ENCODE results near the gene ITPK1.

The ITPK1 gene

DNA sequence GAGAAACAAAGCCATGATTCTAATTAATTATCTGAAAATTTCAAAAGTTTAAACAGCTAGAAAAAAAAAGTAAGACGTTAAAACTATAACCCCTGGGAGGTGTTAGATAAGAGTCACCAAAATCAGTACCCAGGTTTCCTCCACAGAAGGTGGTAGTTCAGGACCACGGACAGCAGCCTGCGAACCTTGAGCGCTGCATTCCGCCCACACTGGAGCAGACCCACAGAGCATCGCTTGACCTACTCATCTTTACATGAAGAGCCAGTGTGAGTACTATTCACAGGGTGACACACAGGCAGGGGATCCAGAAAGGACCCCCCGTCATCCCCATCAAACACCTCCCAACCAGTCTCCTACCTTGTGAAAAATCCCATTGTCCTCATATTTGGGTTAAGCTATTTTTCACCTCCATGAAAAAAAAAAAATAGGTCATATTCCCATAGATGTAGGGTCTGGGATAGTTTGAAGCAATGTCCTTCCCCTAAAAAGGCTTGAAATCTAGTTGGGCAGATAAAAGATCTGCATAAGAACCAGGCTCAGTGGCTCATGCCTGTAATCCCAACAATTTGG, 201.6 kb downstream of the ITPK1 start:
- no peaks in the 10 kb centered on the region for H3K9me3 ChIP-seq (ENCODE audit: insufficient read depth, low read depth, low read length)

GRCh38 chr14:92907316-92907911, 208.3 kb downstream of the ITPK1 start:
- 90% methylated on average over 6 of the region's 6 CpGs for WGBS
- Histone ChIP-seq H3K4me3 (ENCODE audit: low read length) (no peak overlapping the region), H3K4me1 (ENCODE audit: insufficient read depth, low read length) (no peaks in the 10 kb centered on the region), H3K27ac (ENCODE audit: low read depth, low read length) (no peak overlapping the region), H3K9ac (ENCODE audit: low read depth, low read length) (no peak overlapping the region), H3K27me3 (ENCODE audit: insufficient read depth, low read length) (peaks cover 13% of the 10 kb centered on the region), H3K9me3 (ENCODE audit: insufficient read depth, low read depth, low read length) (no peaks in the 10 kb centered on the region), H3K36me3 (ENCODE audit: insufficient read depth, low read length) (no peaks in the 10 kb centered on the region)

More for the DNA sequence above, 201.6 kb downstream of the ITPK1 start:
- Histone ChIP-seq H3K36me3 (ENCODE audit: insufficient read depth, low read length) (no peaks in the 10 kb centered on the region), H3K4me3 (ENCODE audit: low read length) (no peak overlapping the region), H3K4me1 (ENCODE audit: insufficient read depth, low read length) (no peaks in the 10 kb centered on the region), H3K9ac (ENCODE audit: low read depth, low read length) (no peak overlapping the region), H3K27me3 (ENCODE audit: insufficient read depth, low read length) (peaks cover 21% of the 10 kb centered on the region; the same call in 1 of the 2 replicates), H3K27ac (ENCODE audit: low read depth, low read length) (no peak overlapping the region)
- WGBS = 4% methylated on average over 7 of the region's 7 CpGs

- Histone ChIP-seq H3K36me3 (ENCODE audit: insufficient read depth, low read length) (no peaks in the 10 kb centered on the region), H3K27me3 (ENCODE audit: insufficient read depth, low read length) (peaks cover 17% of the 10 kb centered on the region), H3K9me3 (ENCODE audit: insufficient read depth, low read depth, low read length) (no peaks in the 10 kb centered on the region), H3K4me1 (ENCODE audit: insufficient read depth, low read length) (no peaks in the 10 kb centered on the region), H3K9ac (ENCODE audit: low read depth, low read length) (no peak overlapping the region), H3K4me3 (ENCODE audit: low read length) (no peak overlapping the region), H3K27ac (ENCODE audit: low read depth, low read length) (no peak overlapping the region)
- WGBS = 77% methylated on average over 6 of the region's 6 CpGs
Measured at GRCh38 chr14:92906823-92907222, 208.9 kb downstream of the ITPK1 start.

DNA sequence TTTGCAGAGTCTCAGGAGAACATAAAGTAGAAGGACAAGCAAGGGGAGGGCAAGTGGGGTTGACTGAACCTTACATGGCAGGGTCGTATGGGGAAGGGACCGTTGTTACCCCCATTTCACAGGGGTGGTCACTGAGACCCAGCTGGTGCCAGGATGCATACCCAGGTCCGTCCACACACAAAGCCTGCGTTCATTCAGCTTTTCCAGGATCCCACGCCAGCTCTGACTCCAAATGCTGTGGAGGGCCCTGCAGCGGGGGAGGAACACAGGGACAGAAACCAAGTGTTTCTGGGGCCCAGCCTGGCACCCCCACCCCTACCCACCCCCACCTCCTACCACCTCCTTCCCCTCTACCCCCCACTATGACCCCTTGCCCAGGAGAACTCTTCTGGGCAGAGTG, 209.3 kb downstream of the ITPK1 start:
- Histone ChIP-seq H3K4me1 (ENCODE audit: insufficient read depth, low read length) (no peaks in the 10 kb centered on the region), H3K9me3 (ENCODE audit: insufficient read depth, low read depth, low read length) (no peaks in the 10 kb centered on the region), H3K27ac (ENCODE audit: low read depth, low read length) (no peak overlapping the region), H3K4me3 (ENCODE audit: low read length) (no peak overlapping the region), H3K9ac (ENCODE audit: low read depth, low read length) (no peak overlapping the region), H3K27me3 (ENCODE audit: insufficient read depth, low read length) (peaks cover 17% of the 10 kb centered on the region), H3K36me3 (ENCODE audit: insufficient read depth, low read length) (no peaks in the 10 kb centered on the region)
- 92% methylated on average over 6 of the region's 6 CpGs for WGBS

- 90% methylated on average over 8 of the region's 8 CpGs for WGBS
- Histone ChIP-seq H3K9ac (ENCODE audit: low read depth, low read length) (no peak overlapping the region), H3K27ac (ENCODE audit: low read depth, low read length) (no peak overlapping the region), H3K9me3 (ENCODE audit: insufficient read depth, low read depth, low read length) (no peaks in the 10 kb centered on the region), H3K27me3 (ENCODE audit: insufficient read depth, low read length) (peaks cover 17% of the 10 kb centered on the region), H3K4me1 (ENCODE audit: insufficient read depth, low read length) (no peaks in the 10 kb centered on the region), H3K4me3 (ENCODE audit: low read length) (no peak overlapping the region), H3K36me3 (ENCODE audit: insufficient read depth, low read length) (no peaks in the 10 kb centered on the region)
Measured at GRCh38 chr14:92905667-92906066, 210.1 kb downstream of the ITPK1 start.

DNA sequence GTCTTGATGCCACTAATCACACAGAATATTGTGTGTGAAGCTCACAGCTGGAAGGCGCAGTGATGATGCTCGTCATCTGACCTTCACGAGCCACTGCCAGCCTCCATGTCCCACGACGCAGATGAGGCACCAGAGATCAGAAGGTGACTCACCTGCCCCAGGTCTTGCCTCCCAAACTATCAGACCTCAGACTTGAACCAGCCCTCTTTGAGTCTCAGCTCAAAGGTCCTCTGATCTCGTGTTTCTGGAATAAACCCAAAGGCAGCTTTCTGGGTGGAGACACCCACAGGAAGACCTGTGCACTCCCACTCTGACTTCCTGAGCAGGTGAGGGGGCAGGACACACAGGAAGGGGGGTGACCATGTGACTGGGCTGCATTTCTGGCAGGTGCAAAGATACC, 212.4 kb downstream of the ITPK1 start:
- 86% methylated on average over 6 of the region's 6 CpGs for WGBS

GRCh38 chr14:92902726-92903125, 213.0 kb downstream of the ITPK1 start:
- Histone ChIP-seq H3K4me1 (ENCODE audit: insufficient read depth, low read length) (no peaks in the 10 kb centered on the region), H3K27me3 (ENCODE audit: insufficient read depth, low read length) (peaks cover 17% of the 10 kb centered on the region), H3K9ac (ENCODE audit: low read depth, low read length) (no peak overlapping the region), H3K9me3 (ENCODE audit: insufficient read depth, low read depth, low read length) (no peaks in the 10 kb centered on the region), H3K4me3 (ENCODE audit: low read length) (no peak overlapping the region), H3K36me3 (ENCODE audit: insufficient read depth, low read length) (no peaks in the 10 kb centered on the region), H3K27ac (ENCODE audit: low read depth, low read length) (no peak overlapping the region)
- 49% methylated on average over 17 of the region's 17 CpGs for WGBS

More for the DNA sequence above, 212.4 kb downstream of the ITPK1 start:
- Histone ChIP-seq H3K9ac (ENCODE audit: low read depth, low read length) (no peak overlapping the region), H3K4me1 (ENCODE audit: insufficient read depth, low read length) (no peaks in the 10 kb centered on the region), H3K27me3 (ENCODE audit: insufficient read depth, low read length) (peaks cover 17% of the 10 kb centered on the region), H3K36me3 (ENCODE audit: insufficient read depth, low read length) (no peaks in the 10 kb centered on the region), H3K9me3 (ENCODE audit: insufficient read depth, low read depth, low read length) (no peaks in the 10 kb centered on the region), H3K4me3 (ENCODE audit: low read length) (no peak overlapping the region), H3K27ac (ENCODE audit: low read depth, low read length) (no peak overlapping the region)

DNA sequence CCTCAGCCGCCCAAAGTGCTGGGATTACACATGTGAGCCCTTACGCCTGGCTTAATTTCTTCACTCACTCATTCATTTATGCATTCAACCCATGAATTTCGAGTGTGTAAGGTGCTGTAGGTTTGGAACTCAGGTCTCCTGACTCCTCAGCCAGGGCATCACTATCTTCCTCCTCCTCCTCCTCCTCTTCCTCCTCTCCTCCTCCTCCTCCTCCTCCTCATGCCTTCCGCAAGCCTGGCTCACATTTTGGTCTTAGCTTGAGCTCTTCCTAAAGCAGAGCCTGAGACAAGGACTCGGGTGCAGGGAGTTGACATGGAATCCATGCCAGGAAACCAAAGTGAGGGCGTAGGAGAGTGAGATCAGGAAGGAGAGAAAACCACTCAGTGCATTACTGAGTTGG, 213.5 kb downstream of the ITPK1 start:
- Histone ChIP-seq H3K4me3 (ENCODE audit: low read length) (no peak overlapping the region), H3K27ac (ENCODE audit: low read depth, low read length) (no peak overlapping the region), H3K9ac (ENCODE audit: low read depth, low read length) (no peak overlapping the region), H3K4me1 (ENCODE audit: insufficient read depth, low read length) (no peaks in the 10 kb centered on the region), H3K36me3 (ENCODE audit: insufficient read depth, low read length) (no peaks in the 10 kb centered on the region), H3K27me3 (ENCODE audit: insufficient read depth, low read length) (peaks cover 17% of the 10 kb centered on the region), H3K9me3 (ENCODE audit: insufficient read depth, low read depth, low read length) (no peaks in the 10 kb centered on the region)
- WGBS = 90% methylated on average over 4 of the region's 6 CpGs

DNA sequence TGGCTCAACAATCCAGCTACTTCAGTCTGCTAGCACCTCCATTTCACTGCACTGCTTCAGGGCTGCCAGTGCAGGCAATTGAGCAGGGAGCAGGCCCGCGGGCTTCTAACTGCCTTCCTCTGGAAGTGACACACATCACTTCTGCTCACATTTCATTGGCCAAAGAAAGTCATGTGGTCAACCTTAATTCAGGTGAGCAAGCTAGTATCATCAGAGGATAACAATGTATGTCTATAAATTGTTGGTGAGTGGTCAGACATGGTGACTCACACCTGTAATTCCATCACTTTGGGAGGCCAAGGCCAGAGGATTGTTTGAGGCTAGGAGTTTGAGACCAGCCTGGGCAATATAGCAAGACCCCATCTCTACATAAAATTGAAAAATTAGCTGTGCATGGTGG, 215.1 kb downstream of the ITPK1 start:
- no peaks in the 10 kb centered on the region for H3K4me1 ChIP-seq (ENCODE audit: insufficient read depth, low read length)
- no peak overlapping the region for H3K9ac ChIP-seq (ENCODE audit: low read depth, low read length)
- H3K9me3 ChIP-seq (ENCODE audit: insufficient read depth, low read depth, low read length) = no peaks in the 10 kb centered on the region
- H3K27ac ChIP-seq (ENCODE audit: low read depth, low read length) = no peak overlapping the region
- peaks cover 17% of the 10 kb centered on the region for H3K27me3 ChIP-seq (ENCODE audit: insufficient read depth, low read length)
- no peaks in the 10 kb centered on the region for H3K36me3 ChIP-seq (ENCODE audit: insufficient read depth, low read length)
- no peak overlapping the region for H3K4me3 ChIP-seq (ENCODE audit: low read length)
- WGBS = 37% methylated on average over 2 of the region's 2 CpGs

DNA sequence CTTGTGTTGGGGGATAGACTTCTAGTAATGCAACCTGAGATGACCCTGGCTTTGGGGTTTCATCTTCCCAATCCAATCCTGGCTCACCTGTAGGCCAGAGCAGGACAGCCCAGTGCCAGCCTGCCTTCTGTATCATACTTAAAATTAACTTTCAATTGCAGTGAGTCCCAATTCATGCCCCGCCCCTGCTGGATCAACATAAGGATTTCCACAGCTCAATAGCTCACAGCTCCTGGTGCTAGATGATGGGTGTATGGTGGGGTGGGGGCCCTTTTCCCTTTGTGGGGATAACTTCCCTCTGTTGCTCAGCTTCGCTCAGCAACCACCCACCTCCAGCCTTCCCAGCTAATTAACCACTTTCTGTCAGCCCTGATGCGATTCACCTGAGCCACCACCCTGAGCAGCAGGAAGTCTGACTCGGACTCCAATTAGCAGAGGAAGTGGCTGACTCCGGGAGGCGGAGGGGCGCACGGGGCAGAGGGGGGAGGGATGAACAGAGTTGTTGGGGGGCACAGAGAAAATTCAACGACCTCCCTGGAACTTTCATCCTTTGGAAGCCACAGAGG, 217.1 kb downstream of the ITPK1 start:
- Histone ChIP-seq H3K27ac (ENCODE audit: low read depth, low read length) (no peak overlapping the region), H3K4me1 (ENCODE audit: insufficient read depth, low read length) (no peaks in the 10 kb centered on the region), H3K4me3 (ENCODE audit: low read length) (no peak overlapping the region), H3K9me3 (ENCODE audit: insufficient read depth, low read depth, low read length) (no peaks in the 10 kb centered on the region), H3K36me3 (ENCODE audit: insufficient read depth, low read length) (no peaks in the 10 kb centered on the region), H3K27me3 (ENCODE audit: insufficient read depth, low read length) (peaks cover 14% of the 10 kb centered on the region), H3K9ac (ENCODE audit: low read depth, low read length) (no peak overlapping the region)
- 54% methylated on average over 9 of the region's 9 CpGs for WGBS

DNA sequence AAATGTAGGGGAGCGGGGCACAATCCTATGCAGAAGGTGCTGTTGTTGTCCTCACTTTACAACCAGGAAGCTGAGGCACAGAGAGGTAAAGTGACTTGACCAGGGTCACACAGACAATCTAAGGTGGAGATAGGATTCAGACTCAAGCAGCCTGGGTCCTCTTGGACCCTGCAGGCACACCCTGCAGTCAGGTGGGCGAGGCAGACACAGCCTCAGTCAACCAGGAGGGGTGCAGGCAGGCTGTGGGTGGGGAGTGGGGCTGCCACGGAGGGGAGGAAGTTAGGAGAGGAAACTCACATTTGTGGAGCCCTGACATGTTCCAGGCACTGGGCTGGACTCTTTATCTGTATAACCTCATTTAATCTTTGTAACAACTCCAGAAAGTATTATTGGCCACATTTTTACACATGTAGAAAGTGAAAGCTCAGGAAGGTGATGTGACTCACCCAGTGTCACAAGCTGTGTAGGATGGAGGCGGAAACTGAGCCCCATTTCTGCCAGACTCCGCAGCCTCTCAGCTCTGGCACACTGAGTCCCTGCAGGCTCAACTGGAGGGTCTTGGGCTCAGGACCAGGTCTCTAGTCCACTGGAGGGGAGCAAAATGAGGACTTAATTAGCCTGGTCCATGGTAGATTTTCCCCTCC, 217.7 kb downstream of the ITPK1 start:
- peaks cover 11% of the 10 kb centered on the region for H3K27me3 ChIP-seq (ENCODE audit: insufficient read depth, low read length)
- H3K4me1 ChIP-seq (ENCODE audit: insufficient read depth, low read length) = no peaks in the 10 kb centered on the region
- no peak overlapping the region for H3K9ac ChIP-seq (ENCODE audit: low read depth, low read length)
- 83% methylated on average over 5 of the region's 5 CpGs for WGBS
- no peaks in the 10 kb centered on the region; the same call in 1 of the 2 replicates for H3K9me3 ChIP-seq (ENCODE audit: insufficient read depth, low read depth, low read length)
- H3K36me3 ChIP-seq (ENCODE audit: insufficient read depth, low read length) = no peaks in the 10 kb centered on the region
- H3K4me3 ChIP-seq (ENCODE audit: low read length) = no peak overlapping the region
- H3K27ac ChIP-seq (ENCODE audit: low read depth, low read length) = no peak overlapping the region
